ENCODE measurements around the gene NXN.

Gene NXN

DNA sequence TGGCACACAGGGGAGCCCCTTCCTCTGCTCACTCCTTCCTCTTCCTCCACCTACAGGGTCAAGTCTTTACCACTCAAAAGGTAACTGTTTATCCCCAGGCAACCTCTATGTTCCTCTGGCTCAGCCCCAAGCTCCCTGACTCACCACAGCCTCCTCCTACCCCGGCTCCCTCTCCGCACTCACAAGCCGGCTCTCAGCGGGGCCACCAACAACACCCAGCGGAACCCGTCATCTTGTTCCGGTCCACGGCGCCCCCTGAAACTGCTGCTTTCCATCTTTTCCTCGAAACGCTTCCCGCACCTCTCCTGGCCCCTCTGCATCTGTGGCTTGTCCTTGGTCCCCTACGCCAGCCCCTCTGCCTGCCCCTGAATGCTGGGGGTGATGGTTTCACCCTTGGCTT is 58.4 kb downstream of the NXN start:
- H4K91ac ChIP-seq (ENCODE audit: low read length) = no peak overlapping the region
- H3K9ac ChIP-seq (ENCODE audit: low read length) = no peak overlapping the region
- H3K9me3 ChIP-seq (ENCODE audit: control insufficient read depth, low read length) = no peaks in the 10 kb centered on the region
- H2BK12ac ChIP-seq (ENCODE audit: low read length in 2 of 2) = no peak overlapping the region
- no peak overlapping the region for H3K4me2 ChIP-seq (ENCODE audit: low read length, poor library complexity, severe bottlenecking)
- H3K14ac ChIP-seq (ENCODE audit: low read length in 2 of 2) = no peak overlapping the region
- peaks cover 54% of the 10 kb centered on the region for H3K79me1 ChIP-seq (replicated peaks; ENCODE audit: low read length, poor library complexity, severe bottlenecking)
- peak overlapping the region; percentile 35 for H2AK5ac ChIP-seq (ENCODE audit: low read length, severe bottlenecking)
- no peak overlapping the region for H3K23ac ChIP-seq (ENCODE audit: low read length in 2 of 2)
- H3K4me1 ChIP-seq (ENCODE audit: control insufficient read depth, insufficient read depth, low read depth, low read length) = peaks cover 23% of the 10 kb centered on the region
- no peak overlapping the region for H3K27ac ChIP-seq (ENCODE audit: low read length, poor library complexity, severe bottlenecking)
- H3K4ac ChIP-seq (ENCODE audit: low read depth in 1 of 2, low read length in 2 of 2) = no peak overlapping the region
- peak overlapping the region; percentile 22 for H4K8ac ChIP-seq (ENCODE audit: low read length)
- H3K36me3 ChIP-seq (ENCODE audit: control insufficient read depth in 1 of 2, insufficient read depth in 2 of 2, low read depth in 1 of 2, low read length in 2 of 2) = peaks cover 0 to 17% of the 10 kb centered on the region in 2 experiments
- no peak overlapping the region for H2BK5ac ChIP-seq (ENCODE audit: low read depth, low read length, poor library complexity, severe bottlenecking)
- no peak overlapping the region for H3K18ac ChIP-seq (ENCODE audit: low read depth in 1 of 2, low read length in 2 of 2)
- H2AFZ ChIP-seq (ENCODE audit: low read depth, low read length) = no peak overlapping the region
- H3K4me3 ChIP-seq (ENCODE audit: insufficient read depth in 1 of 2, low read depth in 1 of 2, low read length in 2 of 2) = no peak overlapping the region
- no peak overlapping the region for H2BK120ac ChIP-seq (ENCODE audit: low read depth, low read length)
- 93% methylated on average over 13 of the region's 13 CpGs for WGBS
- peak overlapping the region; percentile 46 for H2BK15ac ChIP-seq (ENCODE audit: low read depth, poor library complexity, severe bottlenecking)
- DNase-seq = no peak
- no peaks in the 10 kb centered on the region for H3K27me3 ChIP-seq (ENCODE audit: control insufficient read depth in 1 of 2, insufficient read depth in 1 of 2, low read length in 2 of 2)

GRCh38 chr17:920190-920589 is 59.4 kb downstream of the NXN start:
- Histone ChIP-seq H3K4ac (ENCODE audit: low read depth in 1 of 2, low read length in 2 of 2) (no peak overlapping the region), H2AK5ac (ENCODE audit: low read length, severe bottlenecking) (peak overlapping the region; percentile 18)
- WGBS = 98% methylated on average over 16 of the region's 16 CpGs

GRCh38 chr17:917941-918740 is 61.4 kb downstream of the NXN start:
- peaks cover 19% of the 10 kb centered on the region for H3K4me1 ChIP-seq (ENCODE audit: control insufficient read depth, insufficient read depth, low read depth, low read length)
- H2BK15ac ChIP-seq (ENCODE audit: low read depth, poor library complexity, severe bottlenecking) = no peak overlapping the region

More at GRCh38 chr17:920190-920589, 59.4 kb downstream of the NXN start:
- H2BK12ac ChIP-seq (ENCODE audit: low read length in 2 of 2) = no peak overlapping the region
- no peak overlapping the region for H3K27ac ChIP-seq (ENCODE audit: low read length, poor library complexity, severe bottlenecking)
- no peak overlapping the region for H2BK120ac ChIP-seq (ENCODE audit: low read depth, low read length)
- H3K9me3 ChIP-seq (ENCODE audit: control insufficient read depth, low read length) = no peaks in the 10 kb centered on the region
- no peak overlapping the region for H2AFZ ChIP-seq (ENCODE audit: low read depth, low read length)
- H4K8ac ChIP-seq (ENCODE audit: low read length) = peak overlapping the region; percentile 19
- H2BK15ac ChIP-seq (ENCODE audit: low read depth, poor library complexity, severe bottlenecking) = no peak overlapping the region
- H3K4me3 ChIP-seq (ENCODE audit: insufficient read depth in 1 of 2, low read depth in 1 of 2, low read length in 2 of 2) = peak overlapping the region in 1 of 2 experiments; percentile 3
- H3K36me3 ChIP-seq (ENCODE audit: control insufficient read depth in 1 of 2, insufficient read depth in 2 of 2, low read depth in 1 of 2, low read length in 2 of 2) = peaks cover 0 to 17% of the 10 kb centered on the region in 2 experiments
- no peak overlapping the region for H3K23ac ChIP-seq (ENCODE audit: low read length in 2 of 2)
- H2BK5ac ChIP-seq (ENCODE audit: low read depth, low read length, poor library complexity, severe bottlenecking) = no peak overlapping the region
- DNase-seq = no peak
- H3K27me3 ChIP-seq (ENCODE audit: control insufficient read depth in 1 of 2, insufficient read depth in 1 of 2, low read length in 2 of 2) = no peaks in the 10 kb centered on the region
- peaks cover 19% of the 10 kb centered on the region for H3K4me1 ChIP-seq (ENCODE audit: control insufficient read depth, insufficient read depth, low read depth, low read length)
- no peak overlapping the region for H3K14ac ChIP-seq (ENCODE audit: low read length in 2 of 2)
- H3K4me2 ChIP-seq (ENCODE audit: low read length, poor library complexity, severe bottlenecking) = no peak overlapping the region
- peaks cover 61% of the 10 kb centered on the region for H3K79me1 ChIP-seq (replicated peaks; ENCODE audit: low read length, poor library complexity, severe bottlenecking)
- H4K91ac ChIP-seq (ENCODE audit: low read length) = no peak overlapping the region
- H3K9ac ChIP-seq (ENCODE audit: low read length) = no peak overlapping the region
- H3K18ac ChIP-seq (ENCODE audit: low read depth in 1 of 2, low read length in 2 of 2) = no peak overlapping the region

GRCh38 chr17:917391-917811 is 62.2 kb downstream of the NXN start:
- H3K9ac ChIP-seq (ENCODE audit: low read length) = peak overlapping the region; percentile 78
- 98% methylated on average over 19 of the region's 19 CpGs for WGBS

More at GRCh38 chr17:917941-918740, 61.4 kb downstream of the NXN start:
- no peak overlapping the region for H3K4ac ChIP-seq (ENCODE audit: low read depth in 1 of 2, low read length in 2 of 2)
- H2BK120ac ChIP-seq (ENCODE audit: low read depth, low read length) = no peak overlapping the region
- H3K18ac ChIP-seq (ENCODE audit: low read depth in 1 of 2, low read length in 2 of 2) = no peak overlapping the region
- peak overlapping the region in 1 of 2 experiments; percentile 47 for H2BK12ac ChIP-seq (ENCODE audit: low read length in 2 of 2)
- H4K91ac ChIP-seq (ENCODE audit: low read length) = peak overlapping the region; percentile 21
- 90% methylated on average over 30 of the region's 30 CpGs for WGBS
- H3K14ac ChIP-seq (ENCODE audit: low read length in 2 of 2) = no peak overlapping the region
- no peak overlapping the region for H2AK5ac ChIP-seq (ENCODE audit: low read length, severe bottlenecking)
- peak overlapping the region; percentile 78 for H3K9ac ChIP-seq (ENCODE audit: low read length)
- DNase-seq = no peak
- H2BK5ac ChIP-seq (ENCODE audit: low read depth, low read length, poor library complexity, severe bottlenecking) = no peak overlapping the region
- H3K23ac ChIP-seq (ENCODE audit: low read length in 2 of 2) = no peak overlapping the region
- no peak overlapping the region for H3K4me2 ChIP-seq (ENCODE audit: low read length, poor library complexity, severe bottlenecking)
- no peaks in the 10 kb centered on the region for H3K9me3 ChIP-seq (ENCODE audit: control insufficient read depth, low read length)
- H4K8ac ChIP-seq (ENCODE audit: low read length) = no peak overlapping the region
- no peak overlapping the region for H2AFZ ChIP-seq (ENCODE audit: low read depth, low read length)
- H3K36me3 ChIP-seq (ENCODE audit: control insufficient read depth in 1 of 2, insufficient read depth in 2 of 2, low read depth in 1 of 2, low read length in 2 of 2) = peaks cover 0 to 23% of the 10 kb centered on the region in 2 experiments
- peaks cover 58% of the 10 kb centered on the region for H3K79me1 ChIP-seq (replicated peaks; ENCODE audit: low read length, poor library complexity, severe bottlenecking)
- peak overlapping the region in 1 of 2 experiments; percentile 54 for H3K4me3 ChIP-seq (ENCODE audit: insufficient read depth in 1 of 2, low read depth in 1 of 2, low read length in 2 of 2)
- H3K27me3 ChIP-seq (ENCODE audit: control insufficient read depth in 1 of 2, insufficient read depth in 1 of 2, low read length in 2 of 2) = no peaks in the 10 kb centered on the region
- H3K27ac ChIP-seq (ENCODE audit: low read length, poor library complexity, severe bottlenecking) = no peak overlapping the region

More at GRCh38 chr17:917391-917811, 62.2 kb downstream of the NXN start:
- H3K18ac ChIP-seq (ENCODE audit: low read depth in 1 of 2, low read length in 2 of 2) = no peak overlapping the region
- H3K14ac ChIP-seq (ENCODE audit: low read length in 2 of 2) = no peak overlapping the region
- H2BK15ac ChIP-seq (ENCODE audit: low read depth, poor library complexity, severe bottlenecking) = no peak overlapping the region
- no peaks in the 10 kb centered on the region for H3K27me3 ChIP-seq (ENCODE audit: control insufficient read depth in 1 of 2, insufficient read depth in 1 of 2, low read length in 2 of 2)
- no peak overlapping the region for H4K91ac ChIP-seq (ENCODE audit: low read length)
- no peak overlapping the region for H2BK12ac ChIP-seq (ENCODE audit: low read length in 2 of 2)
- no peak overlapping the region for H4K8ac ChIP-seq (ENCODE audit: low read length)
- no peak overlapping the region for H3K27ac ChIP-seq (ENCODE audit: low read length, poor library complexity, severe bottlenecking)
- peaks cover 19% of the 10 kb centered on the region for H3K4me1 ChIP-seq (ENCODE audit: control insufficient read depth, insufficient read depth, low read depth, low read length)
- no peak overlapping the region for H2BK120ac ChIP-seq (ENCODE audit: low read depth, low read length)
- H3K36me3 ChIP-seq (ENCODE audit: control insufficient read depth in 1 of 2, insufficient read depth in 2 of 2, low read depth in 1 of 2, low read length in 2 of 2) = peaks cover 0 to 19% of the 10 kb centered on the region in 2 experiments
- H3K4ac ChIP-seq (ENCODE audit: low read depth in 1 of 2, low read length in 2 of 2) = no peak overlapping the region
- H3K23ac ChIP-seq (ENCODE audit: low read length in 2 of 2) = no peak overlapping the region
- no peak overlapping the region for H3K4me3 ChIP-seq (ENCODE audit: insufficient read depth in 1 of 2, low read depth in 1 of 2, low read length in 2 of 2)
- H2AK5ac ChIP-seq (ENCODE audit: low read length, severe bottlenecking) = no peak overlapping the region
- DNase-seq = no peak
- H2BK5ac ChIP-seq (ENCODE audit: low read depth, low read length, poor library complexity, severe bottlenecking) = no peak overlapping the region
- no peaks in the 10 kb centered on the region for H3K9me3 ChIP-seq (ENCODE audit: control insufficient read depth, low read length)
- no peak overlapping the region for H3K4me2 ChIP-seq (ENCODE audit: low read length, poor library complexity, severe bottlenecking)
- H3K79me1 ChIP-seq (replicated peaks; ENCODE audit: low read length, poor library complexity, severe bottlenecking) = peaks cover 55% of the 10 kb centered on the region
- no peak overlapping the region for H2AFZ ChIP-seq (ENCODE audit: low read depth, low read length)
